SW 1271 (cell line): ENCODE measurements around the gene PTPRN2.
"Not testable (repeated sequence)": the region's sequence is repeated elsewhere in the genome, so short reads cannot be mapped to it uniquely, and the experiment has no call there.

Source experiments
- DNase-seq, 2 experiments: peaks; one replicate each; lab custom pipeline; 2025; lab: John Stamatoyannopoulos, UW

The PTPRN2 gene

DNA sequence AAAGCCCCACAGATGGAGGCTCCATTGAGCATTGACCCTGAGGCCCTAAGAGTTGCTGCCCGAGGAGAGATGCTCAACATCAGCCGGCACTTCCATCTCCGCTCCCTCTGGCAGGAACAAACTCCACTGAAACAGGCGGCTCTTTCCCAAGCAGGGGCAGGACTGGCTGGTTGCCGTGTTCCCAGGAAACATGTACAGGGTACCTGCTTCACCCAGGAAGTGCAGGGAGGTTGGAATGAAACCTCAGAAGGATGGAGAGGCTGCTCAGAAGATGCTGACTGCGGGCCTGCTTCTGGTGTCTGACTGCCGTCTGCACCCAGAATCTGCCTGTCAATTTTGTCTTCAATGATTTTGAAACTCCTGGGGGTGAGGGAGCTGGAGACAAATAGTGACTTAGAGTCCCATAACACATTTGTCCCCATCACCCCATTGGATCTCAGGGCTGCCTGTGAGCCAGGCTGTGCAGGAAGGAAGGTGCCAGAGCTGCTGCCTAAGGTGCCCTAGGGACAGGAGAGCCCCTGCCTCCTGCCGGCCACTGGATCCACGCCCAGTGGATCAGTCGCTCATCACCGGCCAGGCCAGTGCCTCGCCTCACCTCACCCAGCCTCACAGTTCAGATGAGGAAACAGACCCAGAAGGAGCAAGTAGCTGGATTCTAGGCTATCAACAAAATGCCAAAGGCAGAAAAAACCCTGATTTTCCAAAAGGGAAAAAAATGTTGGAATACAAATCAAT is 237.3 kb downstream of the PTPRN2 start:
- no peak for DNase-seq

DNA sequence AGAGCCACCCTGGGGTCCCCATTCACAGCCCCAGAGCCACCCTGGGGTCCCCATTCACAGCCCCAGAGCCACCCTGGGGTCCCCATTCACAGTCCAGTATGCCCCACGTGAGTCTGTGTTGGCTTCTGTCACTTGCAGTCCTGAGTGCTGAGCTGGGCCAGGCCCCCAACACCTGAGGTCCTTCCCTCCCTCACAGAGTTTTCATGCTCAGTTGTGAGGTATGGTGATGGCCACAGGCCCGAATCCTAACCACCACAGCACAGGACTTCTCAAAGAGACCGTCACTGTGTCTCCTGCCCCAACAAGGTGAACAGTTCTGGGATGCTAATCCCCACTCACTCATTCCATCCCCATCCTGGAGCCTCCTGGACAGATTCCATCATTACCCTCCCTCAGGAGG is 239.2 kb downstream of the PTPRN2 start:
- DNase-seq = no peak

GRCh38 chr7:158348039-158348438 is 239.6 kb downstream of the PTPRN2 start:
- not testable (repeated sequence) for DNase-seq

- DNase-seq = no peak
Observed at GRCh38 chr7:158345731-158346130, 241.9 kb downstream of the PTPRN2 start.

DNA sequence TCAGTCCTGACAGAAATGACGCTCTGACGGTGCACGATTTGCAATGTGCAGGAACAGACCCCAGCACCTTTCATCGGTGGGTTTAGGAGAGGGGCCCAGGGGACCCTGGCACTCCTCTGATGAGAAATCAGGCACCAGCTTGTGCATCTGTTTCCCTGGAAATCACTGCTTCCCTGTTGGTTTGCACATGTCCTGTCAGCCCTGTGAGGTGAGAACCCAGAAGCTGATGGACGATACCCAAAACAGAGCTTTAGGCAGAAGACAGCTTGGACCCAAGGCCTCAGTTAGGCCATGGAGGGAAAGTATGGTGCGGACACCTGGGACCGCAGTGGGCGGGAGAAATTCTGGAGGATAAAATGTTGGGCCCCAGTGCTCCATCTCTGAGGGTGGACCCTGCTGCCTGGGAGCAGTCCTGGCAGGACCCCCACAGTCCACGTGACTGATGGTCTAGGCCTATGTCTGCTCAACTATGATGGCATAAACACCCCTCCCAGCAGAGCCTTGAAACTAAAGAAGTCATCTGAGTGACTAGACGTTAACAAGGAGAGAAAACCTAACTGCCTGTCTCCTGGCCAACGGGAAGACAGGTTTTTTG is 242.8 kb downstream of the PTPRN2 start:
- DNase-seq = no peak

- DNase-seq = no peak
Observed at GRCh38 chr7:158343936-158344455, 243.6 kb downstream of the PTPRN2 start.

GRCh38 chr7:158343526-158343925 is 244.1 kb downstream of the PTPRN2 start:
- DNase-seq = no peak

GRCh38 chr7:158341097-158341496 is 246.5 kb downstream of the PTPRN2 start:
- not testable (repeated sequence) for DNase-seq

GRCh38 chr7:158336952-158337351 is 250.7 kb downstream of the PTPRN2 start:
- not testable (repeated sequence) for DNase-seq

GRCh38 chr7:158332516-158332915 is 255.1 kb downstream of the PTPRN2 start:
- DNase-seq = not testable (repeated sequence)

DNA sequence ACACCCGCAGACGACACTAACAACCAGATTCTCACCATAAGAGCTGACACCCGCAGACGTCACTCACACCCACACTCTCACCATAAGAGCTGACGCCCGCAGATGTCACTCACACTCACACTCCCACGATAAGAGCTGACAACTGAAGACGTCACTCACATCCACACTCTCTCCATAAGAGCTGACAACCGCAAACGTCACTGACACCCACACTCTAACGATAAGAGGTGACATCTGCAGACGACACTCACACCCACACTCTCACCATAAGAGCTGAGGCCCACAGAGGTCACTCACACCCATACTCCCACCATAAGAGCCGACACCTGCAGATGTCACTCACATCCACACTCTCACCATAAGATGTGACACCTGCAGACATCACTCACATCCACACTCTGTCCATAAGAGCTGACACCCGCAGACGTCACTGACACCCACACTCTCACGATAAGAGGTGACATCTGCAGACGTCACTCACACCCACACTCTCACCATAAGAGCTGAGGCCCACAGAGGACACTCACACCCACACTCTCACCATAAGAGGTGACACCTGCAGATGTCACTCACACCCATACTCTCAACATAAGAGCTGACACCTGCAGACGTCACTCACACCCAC is 255.7 kb downstream of the PTPRN2 start:
- not testable (repeated sequence) for DNase-seq

DNA sequence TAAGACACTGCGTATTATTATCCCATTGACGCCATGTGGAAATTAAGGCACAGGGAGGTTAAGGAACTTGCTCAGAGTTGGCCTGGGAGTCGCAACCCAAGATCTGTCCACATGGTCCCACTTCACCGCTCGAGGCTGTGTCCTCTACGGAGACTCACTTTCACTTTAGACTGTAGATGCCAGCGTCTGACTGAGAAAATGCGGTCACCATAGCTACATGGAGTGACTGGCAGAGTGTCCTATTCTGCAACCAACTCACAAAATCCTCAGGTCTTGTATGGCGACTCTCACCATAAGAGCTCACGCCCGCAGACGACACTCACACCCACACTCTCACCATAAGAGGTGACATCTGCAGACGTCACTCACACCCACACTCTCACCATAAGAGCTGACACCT is 257.9 kb downstream of the PTPRN2 start:
- DNase-seq = no peak

- DNase-seq = no peak
Observed at GRCh38 chr7:158329014-158329610, 258.5 kb downstream of the PTPRN2 start.

DNA sequence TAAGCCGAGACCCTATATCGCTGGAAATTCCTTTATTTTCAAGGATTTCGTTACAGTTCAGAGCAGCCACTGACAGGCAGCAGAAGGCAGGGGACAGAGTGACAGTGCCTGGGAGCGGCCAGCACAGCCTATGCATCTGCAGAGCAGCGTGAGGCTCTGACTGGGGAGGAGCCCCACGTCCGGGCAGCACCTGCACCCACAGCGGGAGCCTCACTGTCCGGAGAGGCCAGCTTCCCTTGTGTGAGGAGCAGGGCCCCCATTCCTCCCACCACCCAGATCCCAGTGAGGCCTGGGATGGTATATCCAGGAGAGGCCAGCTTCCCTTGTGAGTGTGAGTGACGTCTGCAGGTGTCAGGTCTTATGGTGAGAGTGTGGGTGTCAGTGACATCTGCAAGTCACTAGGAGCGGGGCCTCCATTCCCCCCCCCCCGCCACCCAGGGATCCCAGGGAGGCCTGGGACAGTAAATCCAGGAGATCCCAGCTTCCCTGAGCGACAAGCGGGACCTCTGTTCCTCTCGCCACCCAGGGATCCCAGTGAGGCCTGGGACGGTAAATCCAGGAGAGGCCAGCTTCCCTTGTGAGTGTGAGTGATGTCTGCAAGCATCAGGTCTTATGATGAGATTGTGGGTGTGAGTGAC is 259.1 kb downstream of the PTPRN2 start:
- DNase-seq = no peak

- no peak for DNase-seq
Observed at GRCh38 chr7:158327571-158328180, 259.9 kb downstream of the PTPRN2 start.

- no peak for DNase-seq
Observed at GRCh38 chr7:158327012-158327411, 260.6 kb downstream of the PTPRN2 start.

DNA sequence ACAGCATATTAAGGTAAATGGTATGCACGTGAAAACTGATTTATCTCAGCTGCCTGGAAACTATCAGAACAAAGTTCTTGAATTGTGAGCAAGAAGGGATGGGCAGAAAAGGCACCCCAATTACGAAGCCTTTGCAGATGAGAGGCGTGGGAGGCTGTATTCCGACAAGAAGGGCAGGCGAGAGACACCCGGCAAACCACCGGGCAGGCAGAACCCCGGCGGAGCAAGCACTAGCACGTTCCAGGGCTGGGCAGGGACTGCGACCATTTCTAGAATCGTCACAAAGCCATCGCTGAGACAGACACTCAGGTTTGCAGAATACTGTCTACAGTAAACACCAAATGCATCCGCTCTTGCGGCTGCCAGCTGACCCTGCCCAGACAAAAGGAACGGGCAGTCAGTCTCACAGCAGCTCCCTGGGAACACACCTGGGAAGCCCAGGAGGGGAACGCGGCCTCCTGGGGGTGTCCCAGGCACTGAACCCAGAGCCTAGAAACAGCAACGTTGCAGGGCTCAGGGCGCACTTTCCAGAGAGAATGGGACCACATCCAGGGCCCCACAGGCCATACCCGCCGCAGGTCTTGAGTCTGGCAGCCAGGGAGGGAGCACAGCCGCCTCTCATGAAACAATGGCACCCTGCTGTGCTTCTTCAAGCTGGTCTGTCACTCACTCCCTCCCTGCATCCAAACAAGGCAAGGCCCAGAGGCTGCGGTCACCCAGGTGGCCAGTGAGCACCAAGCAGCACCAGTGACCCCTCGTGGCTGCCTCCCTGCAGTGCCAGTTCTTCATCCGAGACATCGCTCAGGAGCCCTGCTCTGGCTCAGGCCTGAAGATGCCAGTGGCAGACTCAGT is 261.9 kb downstream of the PTPRN2 start:
- DNase-seq = no peak

DNA sequence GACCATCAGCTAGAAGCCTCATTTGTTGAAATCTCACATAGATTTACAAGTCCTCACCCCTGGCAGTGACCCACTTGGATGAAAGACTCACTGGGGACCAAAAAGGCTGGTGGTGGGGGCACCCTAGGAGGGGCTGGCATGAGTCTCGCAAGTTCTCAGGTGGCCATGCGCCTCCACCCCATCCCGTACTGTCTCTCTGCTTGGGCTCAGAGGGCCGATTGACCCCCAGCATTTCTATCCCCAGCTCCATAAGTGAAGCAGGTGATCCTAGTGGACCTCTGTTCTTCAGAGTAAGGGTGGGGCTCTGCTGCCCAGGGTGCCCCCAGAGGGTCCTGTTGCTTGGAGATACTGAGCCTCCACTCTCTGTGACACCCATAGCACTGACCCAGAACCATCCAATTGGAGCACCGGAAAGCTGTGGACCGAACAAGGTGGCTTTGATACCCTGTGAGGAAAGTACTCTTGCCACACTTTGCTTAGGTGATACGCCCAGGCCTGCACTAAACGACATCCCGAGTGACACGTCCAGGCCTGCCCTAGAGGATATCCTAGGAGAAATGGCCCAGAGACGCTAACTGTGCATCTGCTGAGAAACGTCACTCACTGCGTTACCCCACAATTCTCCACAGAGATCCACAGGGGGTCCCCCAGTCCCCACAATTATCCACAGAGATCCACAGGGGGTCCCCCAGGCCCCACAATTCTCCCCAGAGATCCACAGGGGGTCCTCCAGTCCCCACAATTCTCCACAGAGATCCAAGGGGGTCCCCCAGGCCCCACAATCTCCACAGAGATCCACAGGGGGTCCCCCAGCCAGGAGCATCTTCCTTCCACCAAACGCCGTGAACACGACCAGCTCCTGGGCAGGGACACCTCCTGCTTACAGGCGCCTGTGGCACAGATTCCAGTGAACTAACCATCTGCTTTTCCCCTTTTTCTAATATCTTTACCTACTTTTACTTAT is 262.9 kb downstream of the PTPRN2 start:
- DNase-seq = no peak

GRCh38 chr7:158323741-158324396 is 263.8 kb downstream of the PTPRN2 start:
- DNase-seq = no peak
